Transverse colon (tissue), 4 donors: Measurements from ENCODE around the gene ACLY. TPM values are rescaled to one million over a fixed set of nuclear protein-coding genes. Genes with fewer than 3 reads are reported as not detected.

ENCODE experiments used
- DNase-seq: peaks from one replicate; pipeline ENCODE4 v3.0.0-alpha.2; 2019
- H3K27ac ChIP-seq, 4 donors: fragments of 200-600 bp; sonication (generic); 2 replicates each; pipeline ENCODE4 v1.5.1; 2016 to 2018; ENCODE audit warnings: inconsistent platforms in 4 of 4
- H3K27me3 ChIP-seq: fragments of 200-600 bp; sonication (generic); 2 replicates; pipeline ENCODE4 v1.5.1; 2017; ENCODE audit warnings: inconsistent platforms
- H3K36me3 ChIP-seq, 4 donors: fragments of 200-600 bp; sonication (generic); 2 replicates each; pipeline ENCODE4 v1.5.1; 2017 to 2019; ENCODE audit warnings: inconsistent platforms in 4 of 4
- H3K4me1 ChIP-seq, 4 donors: fragments of 200-600 bp; sonication (generic); 2 replicates each; pipeline ENCODE4 v1.5.1; 2017 to 2020; ENCODE audit warnings: inconsistent platforms in 4 of 4
- H3K4me3 ChIP-seq, 4 donors: fragments of 200-600 bp; sonication (generic); 1 replicate in 1 of 4; 2 replicates in 3 of 4; pipeline versions ENCODE4 v1.5.1 to v1.6.1; 2017 to 2019; ENCODE audit warnings: inconsistent platforms in 4 of 4
- H3K9me3 ChIP-seq, 2 donors: fragments of 200-600 bp; sonication (generic); 2 replicates each; pipeline ENCODE4 v1.5.1; 2017 to 2019; ENCODE audit warnings: inconsistent platforms in 2 of 2
- CTCF ChIP-seq, 5 experiments: fragments of 200-600 bp in 3 of 5; fragments of 450-650 bp in 2 of 5; sonication (generic) in 3 of 5; IDR thresholded peaks; 1 replicate in 2 of 5; 2 replicates in 3 of 5; pipeline ENCODE4 v1.5.1; 2016 to 2017; ENCODE audit warnings: antibody characterized with exemption in 5 of 5, inconsistent platforms in 3 of 5, mild to moderate bottlenecking in 2 of 5, moderate library complexity in 1 of 5
- EP300 ChIP-seq: sonication (generic); formaldehyde crosslinking; IDR thresholded peaks from one replicate; pipeline ENCODE4 v1.6.1; 2017; ENCODE audit warnings: antibody characterized with exemption, low read depth
- POLR2A ChIP-seq: fragments of 450-650 bp; IDR thresholded peaks from one replicate; pipeline ENCODE4 v1.6.1; 2016; ENCODE audit warnings: antibody characterized with exemption, mild to moderate bottlenecking, moderate library complexity
- POLR2AphosphoS5 ChIP-seq, 3 donors: sonication (generic); formaldehyde crosslinking; IDR thresholded peaks; one replicate each; pipeline ENCODE4 v1.6.1; 2016; ENCODE audit warnings: antibody characterized with exemption in 3 of 3
- WGBS, 2 donors: methylation state at CpG; one replicate each; pipeline ENCODE4 v1.1.5; 2018; ENCODE audit warnings: low coverage in 1 of 2; 5-methylcytosine and 5-hydroxymethylcytosine counted together
- in situ Hi-C, 4 donors: fragments of 200-750 bp; cut with MboI; loops; one replicate each; pipeline versions ENCODE4 v1.15.0 to v1.15.1; 2017; ENCODE audit warnings: low sequenced_read_pairs in 3 of 4, low pct_ligation_motif_present in 1 of 4, low pct_unique_long_range_greater_than_20kb in 1 of 4
- intact Hi-C: fragments of 100-400 bp; cut with DNase I; formaldehyde crosslinking; loops from one replicate; pipeline ENCODE4 v1.15.1; 2023; ENCODE audit warnings: low total_unique reads
- total RNA-seq, 4 donors: library from RNA; depleted of rRNA; stranded (reverse); fragments of >200 nt; gene quantifications; one replicate each; pipeline ENCODE4 v1.1.0, GENCODE V29; 2016

Gene ACLY
- total RNA-seq, 4 donors from 2014 or later = 39.2 to 69.2 (median 51.9) TPM

- no peak for TF ChIP-seq POLR2AphosphoS5 (IDR thresholded peaks at IDR 0.05)
- no peak for TF ChIP-seq POLR2A
- no peak for TF ChIP-seq EP300
- no peak for TF ChIP-seq CTCF (IDR thresholded peaks at IDR 0.05)
- no peak overlapping the region for H3K4me3 ChIP-seq
- in situ Hi-C loops (no loop called here), intact Hi-C loops (no loop called here)
- WGBS, 2 donors = 79 to 80% methylated on average over 3 to 14 of the region's 14 CpGs
- no peak overlapping the region for H3K27ac ChIP-seq
- H3K9me3 ChIP-seq = no peaks in the 10 kb centered on the region
- H3K4me1 ChIP-seq = no peaks in the 10 kb centered on the region
- H3K27me3 ChIP-seq = no peaks in the 10 kb centered on the region
- H3K36me3 ChIP-seq = peaks cover 0 to 47% (median 16%) of the 10 kb centered on the region in 4 donors
- peak; percentile 18 for DNase-seq
These were observed 10.9 kb downstream of the ACLY start for GRCh38 chr17:41907633-41908539.

GRCh38 chr17:41907185-41907556 lies 11.6 kb downstream of the ACLY start:
- DNase-seq = no peak
- intact Hi-C loops (no loop called here), in situ Hi-C loops (no loop called here)
- no peaks in the 10 kb centered on the region for H3K4me1 ChIP-seq
- no peak for TF ChIP-seq POLR2AphosphoS5 (IDR thresholded peaks at IDR 0.05)
- no peak for TF ChIP-seq POLR2A
- no peak for TF ChIP-seq CTCF (IDR thresholded peaks at IDR 0.05)
- no peak for TF ChIP-seq EP300
- WGBS, 2 donors = 63 to 94% methylated on average over 1 to 5 of the region's 8 CpGs
- H3K36me3 ChIP-seq = peaks cover 0 to 51% (median 16%) of the 10 kb centered on the region in 4 donors
- H3K27me3 ChIP-seq = no peaks in the 10 kb centered on the region
- H3K27ac ChIP-seq = no peak overlapping the region
- H3K4me3 ChIP-seq = no peak overlapping the region
- no peaks in the 10 kb centered on the region for H3K9me3 ChIP-seq

DNA sequence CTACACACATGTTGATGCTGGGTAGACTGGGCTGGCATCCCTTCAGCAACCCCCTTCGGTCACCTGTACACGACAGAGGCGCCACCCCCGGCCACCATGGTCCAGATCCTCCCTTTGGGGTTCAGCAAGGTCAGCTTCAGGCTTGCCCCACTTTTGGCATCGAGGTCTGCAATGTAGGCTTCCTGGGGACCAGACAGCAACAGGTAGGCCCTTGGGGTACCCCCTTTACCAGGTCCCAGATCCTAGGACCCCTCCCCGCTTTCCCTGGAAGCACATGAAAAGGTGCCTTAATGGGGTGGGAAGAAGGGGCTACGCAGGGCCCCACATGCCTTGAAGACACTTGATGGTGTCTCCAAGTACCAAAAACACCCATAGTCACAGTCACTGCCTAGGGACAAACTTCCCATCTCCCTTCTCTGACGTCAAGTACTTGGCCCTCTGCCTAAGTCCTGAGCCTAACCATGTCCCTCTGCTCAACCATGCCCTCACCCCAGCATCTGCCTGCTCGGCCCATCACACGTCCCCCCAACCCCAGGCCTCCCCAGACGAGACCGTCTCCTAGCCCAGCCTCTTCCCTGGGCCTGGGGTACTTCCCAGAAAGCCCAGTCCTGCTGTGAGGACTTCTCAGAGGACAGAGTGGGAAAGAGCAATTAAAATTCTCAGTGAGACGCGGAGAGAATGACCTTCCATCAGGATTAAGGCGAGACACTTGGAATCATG lies 12.1 kb downstream of the ACLY start:
- Histone ChIP-seq H3K36me3 (peaks cover 0 to 53% (median 14%) of the 10 kb centered on the region in 4 donors), H3K4me1 (no peaks in the 10 kb centered on the region), H3K27ac (no peak overlapping the region), H3K4me3 (no peak overlapping the region), H3K27me3 (no peaks in the 10 kb centered on the region), H3K9me3 (no peaks in the 10 kb centered on the region)
- in situ Hi-C loops = no loop called here
- DNase-seq = no peak
- intact Hi-C loops = no loop called here
- TF ChIP-seq POLR2AphosphoS5 (IDR thresholded peaks at IDR 0.05) = no peak
- TF ChIP-seq POLR2A = no peak
- TF ChIP-seq EP300 = no peak
- 77 to 85% methylated on average over 3 to 15 of the region's 15 CpGs for WGBS, 2 donors

- intact Hi-C loops (no loop called here), in situ Hi-C loops (no loop called here)
- Histone ChIP-seq H3K4me3 (no peak overlapping the region), H3K27me3 (no peaks in the 10 kb centered on the region), H3K36me3 (peaks cover 0 to 52% (median 12%) of the 10 kb centered on the region in 4 donors), H3K27ac (no peak overlapping the region), H3K9me3 (no peaks in the 10 kb centered on the region), H3K4me1 (no peaks in the 10 kb centered on the region)
- WGBS, 2 donors = 96 to 100% methylated on average over 2 to 4 of the region's 4 CpGs
- no peak for DNase-seq
- no peak for TF ChIP-seq EP300
- no peak for TF ChIP-seq POLR2AphosphoS5 (IDR thresholded peaks at IDR 0.05)
- TF ChIP-seq CTCF (IDR thresholded peaks at IDR 0.05) = no peak
- no peak for TF ChIP-seq POLR2A
These were observed 13.6 kb downstream of the ACLY start for GRCh38 chr17:41905172-41905571.
